ENCODE data around the gene TSPAN15.

The TSPAN15 gene

GRCh38 chr10:69466158-69466490, 14.9 kb downstream of the TSPAN15 start:
- no peak for DNase-seq (ENCODE audit: low read depth)

- DNase-seq (ENCODE audit: low read depth) = no peak
Observed at GRCh38 chr10:69466689-69467088, 15.4 kb downstream of the TSPAN15 start.

- no peak for DNase-seq (ENCODE audit: low read depth)
Observed at GRCh38 chr10:69467928-69468750, 16.9 kb downstream of the TSPAN15 start.

GRCh38 chr10:69468751-69469089, 17.5 kb downstream of the TSPAN15 start:
- no peak for DNase-seq (ENCODE audit: low read depth)

DNA sequence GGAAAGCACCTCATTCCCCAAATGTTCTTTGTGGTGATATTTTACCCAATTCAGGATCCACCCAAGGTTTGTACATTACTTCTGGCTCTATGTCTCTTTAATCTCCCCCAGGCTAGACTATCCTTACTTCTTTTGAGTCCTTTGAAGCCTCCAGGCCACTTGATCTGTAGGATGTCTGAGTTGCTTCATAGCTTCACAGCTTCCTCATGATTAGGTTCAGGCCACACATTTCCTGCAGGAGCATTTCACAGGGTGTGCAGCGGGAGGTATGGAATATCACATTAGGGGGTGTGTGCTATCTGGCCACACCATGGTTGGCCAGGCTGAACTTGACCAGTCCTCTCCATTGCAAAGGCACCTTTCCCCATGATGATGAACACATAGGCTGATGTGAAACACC, 18.7 kb downstream of the TSPAN15 start:
- DNase-seq (ENCODE audit: low read depth) = no peak

DNA sequence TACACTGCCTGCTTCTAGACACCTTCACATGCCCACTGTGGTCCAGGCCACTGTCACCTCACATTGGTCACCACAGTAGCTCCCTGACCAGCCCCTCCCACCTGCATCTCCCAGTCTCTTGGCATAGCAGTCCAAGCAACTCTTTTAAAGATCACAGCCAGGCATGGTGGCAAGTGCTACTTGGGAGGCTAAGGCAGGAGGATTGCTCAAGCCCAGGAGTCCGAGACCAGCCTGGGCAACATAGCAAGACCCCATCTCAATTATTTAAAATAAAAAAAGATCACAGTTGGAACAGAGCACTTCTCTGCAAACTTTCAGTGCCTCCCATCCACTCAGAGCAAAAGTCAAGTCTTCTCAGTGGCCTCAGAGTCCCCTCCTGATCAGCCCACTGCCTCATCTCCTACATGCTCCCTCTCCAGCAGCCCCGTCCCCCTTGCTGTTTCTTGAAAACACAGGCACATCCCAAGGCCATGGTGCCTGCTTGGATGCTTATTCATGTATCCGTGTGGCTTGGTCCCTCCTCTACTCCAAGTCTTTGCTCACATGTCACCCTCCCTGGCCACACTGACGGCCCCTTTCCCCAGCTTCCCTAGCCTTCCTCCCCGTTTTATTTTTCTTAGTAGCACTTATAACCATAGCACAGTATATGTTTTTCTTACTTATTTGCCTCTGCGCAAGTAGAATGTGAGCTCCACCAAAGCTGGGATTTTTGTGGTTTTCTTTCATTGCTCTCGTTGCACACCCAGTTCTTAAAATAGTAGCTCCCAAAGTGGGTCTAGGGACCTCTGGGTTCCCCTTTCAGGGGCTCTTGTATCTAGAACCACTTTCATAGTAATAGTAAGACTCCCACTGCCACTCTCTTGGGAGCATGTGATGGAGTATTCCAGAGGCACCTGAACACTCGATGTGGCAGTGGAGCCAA, 19.5 kb downstream of the TSPAN15 start:
- no peak for DNase-seq (ENCODE audit: low read depth)

- DNase-seq (ENCODE audit: low read depth) = no peak
Observed at GRCh38 chr10:69472142-69472541, 20.9 kb downstream of the TSPAN15 start.

DNA sequence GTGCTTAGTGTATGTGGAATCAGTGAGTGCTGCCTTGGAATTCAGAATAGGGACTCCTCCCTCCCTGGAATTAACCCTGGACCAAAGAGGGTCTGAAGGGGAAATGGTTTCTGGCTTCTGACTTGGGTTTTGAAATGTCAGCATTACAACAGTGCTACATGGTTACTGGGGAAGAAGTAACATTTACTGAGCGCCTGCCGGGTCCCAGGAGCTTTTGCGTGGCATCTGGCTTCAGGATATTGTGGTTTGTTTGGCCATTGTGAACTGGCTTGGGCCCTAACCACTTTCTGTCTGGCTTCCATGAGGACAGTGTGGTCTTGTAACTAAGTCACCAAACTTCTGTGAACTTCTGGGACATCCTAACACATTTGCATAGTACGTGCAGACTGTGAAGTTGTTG, 21.3 kb downstream of the TSPAN15 start:
- DNase-seq (ENCODE audit: low read depth) = no peak

- no peak for DNase-seq (ENCODE audit: low read depth)
Observed at GRCh38 chr10:69473304-69473990, 22.2 kb downstream of the TSPAN15 start.

DNA sequence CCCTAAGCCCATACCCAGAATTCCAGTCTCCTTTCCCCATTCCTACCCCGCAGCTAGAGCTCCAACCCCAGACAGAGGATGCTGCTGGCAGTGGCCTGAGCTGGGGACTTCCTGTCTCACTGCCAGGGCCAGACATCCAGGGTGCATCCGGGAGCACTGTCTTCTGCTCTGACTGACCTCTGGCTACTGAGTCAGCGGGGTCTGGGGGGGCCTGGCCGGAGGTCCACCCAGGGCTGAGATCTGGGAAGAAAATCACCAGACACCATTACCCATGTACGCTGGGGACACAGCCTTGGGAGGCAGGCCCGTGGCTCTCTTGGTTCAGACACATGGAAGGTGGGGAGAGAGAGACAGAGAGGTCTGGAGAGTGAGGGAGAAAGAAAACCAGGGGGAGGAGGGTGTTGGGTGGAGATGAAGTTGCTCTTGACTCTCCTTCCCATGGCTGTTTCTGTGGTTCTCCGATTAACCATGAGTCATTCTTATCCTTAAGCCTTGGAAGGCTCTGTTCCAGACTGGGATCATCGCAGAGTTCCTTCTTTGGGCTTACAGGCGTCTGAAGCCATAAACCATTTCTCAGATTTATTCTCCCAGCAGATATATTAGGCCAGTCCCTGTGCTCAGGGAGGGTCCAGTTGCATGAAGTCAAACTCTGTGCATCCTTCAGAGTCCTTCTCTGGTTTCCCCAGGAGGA, 23.6 kb downstream of the TSPAN15 start:
- DNase-seq (ENCODE audit: low read depth) = peak; percentile 88

DNA sequence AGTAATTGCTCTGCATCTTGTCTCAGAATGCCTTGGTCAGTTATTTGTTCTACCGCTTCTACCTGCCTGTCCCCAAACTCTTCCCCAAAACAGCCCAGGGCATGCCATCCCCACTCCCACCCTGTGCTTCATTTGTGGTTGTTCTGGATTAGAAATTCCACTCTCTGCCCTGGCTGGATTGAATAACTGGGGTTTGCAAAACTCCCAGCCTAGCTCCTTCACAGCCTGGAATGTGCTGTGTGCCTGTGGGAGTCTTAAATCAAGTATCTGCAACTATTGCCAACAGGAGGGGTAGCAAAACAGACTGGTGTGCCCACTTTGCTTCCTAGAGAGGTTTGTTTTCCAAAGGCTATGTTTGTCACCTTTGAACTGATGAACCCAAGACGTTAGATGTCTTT, 24.2 kb downstream of the TSPAN15 start:
- no peak for DNase-seq (ENCODE audit: low read depth)

GRCh38 chr10:69477968-69478597, 26.8 kb downstream of the TSPAN15 start:
- DNase-seq (ENCODE audit: low read depth) = no peak

DNA sequence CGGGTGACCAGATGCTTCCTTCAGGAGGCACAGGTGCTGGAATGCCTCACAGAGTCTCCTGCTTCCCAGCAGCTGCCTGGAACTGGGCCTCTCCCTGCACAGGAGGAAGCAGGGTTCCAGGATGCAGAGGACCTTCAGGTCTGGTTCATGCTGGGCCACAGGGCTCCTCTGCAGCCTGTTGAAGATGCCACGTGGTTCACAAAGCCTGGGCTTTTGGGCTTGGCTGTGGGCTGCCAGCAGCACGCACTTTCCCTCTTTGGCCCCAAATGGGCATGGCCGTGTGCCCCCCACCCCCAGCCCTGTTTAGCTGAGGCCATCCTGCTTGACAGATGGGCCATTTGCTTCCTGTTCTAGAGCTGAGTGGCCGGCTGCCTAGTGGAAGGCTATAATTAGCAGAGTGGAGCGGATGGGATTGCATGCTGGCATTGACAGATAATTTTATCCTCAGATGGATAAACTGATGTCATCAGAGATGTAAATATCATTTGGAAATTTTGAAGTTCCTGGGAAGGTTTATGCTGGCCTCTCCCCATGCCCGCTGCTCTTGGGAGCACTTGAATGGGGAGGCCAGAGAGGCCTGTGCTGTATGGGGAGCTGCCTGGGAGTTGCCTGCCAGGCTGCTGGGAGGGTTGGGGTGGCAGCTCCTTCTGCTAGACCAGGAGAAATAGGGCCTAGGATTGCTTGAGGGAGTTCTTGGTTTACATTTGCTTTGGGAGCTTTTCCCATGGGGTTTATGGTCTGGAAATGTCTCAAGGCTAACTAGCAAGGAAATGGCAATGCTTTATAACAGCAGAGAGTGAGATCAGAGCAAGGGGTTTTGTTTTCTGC, 28.2 kb downstream of the TSPAN15 start:
- DNase-seq (ENCODE audit: low read depth) = no peak

GRCh38 chr10:69480068-69480412, 28.8 kb downstream of the TSPAN15 start:
- DNase-seq (ENCODE audit: low read depth) = no peak

GRCh38 chr10:69481305-69481704, 30.0 kb downstream of the TSPAN15 start:
- no peak for DNase-seq (ENCODE audit: low read depth)

DNA sequence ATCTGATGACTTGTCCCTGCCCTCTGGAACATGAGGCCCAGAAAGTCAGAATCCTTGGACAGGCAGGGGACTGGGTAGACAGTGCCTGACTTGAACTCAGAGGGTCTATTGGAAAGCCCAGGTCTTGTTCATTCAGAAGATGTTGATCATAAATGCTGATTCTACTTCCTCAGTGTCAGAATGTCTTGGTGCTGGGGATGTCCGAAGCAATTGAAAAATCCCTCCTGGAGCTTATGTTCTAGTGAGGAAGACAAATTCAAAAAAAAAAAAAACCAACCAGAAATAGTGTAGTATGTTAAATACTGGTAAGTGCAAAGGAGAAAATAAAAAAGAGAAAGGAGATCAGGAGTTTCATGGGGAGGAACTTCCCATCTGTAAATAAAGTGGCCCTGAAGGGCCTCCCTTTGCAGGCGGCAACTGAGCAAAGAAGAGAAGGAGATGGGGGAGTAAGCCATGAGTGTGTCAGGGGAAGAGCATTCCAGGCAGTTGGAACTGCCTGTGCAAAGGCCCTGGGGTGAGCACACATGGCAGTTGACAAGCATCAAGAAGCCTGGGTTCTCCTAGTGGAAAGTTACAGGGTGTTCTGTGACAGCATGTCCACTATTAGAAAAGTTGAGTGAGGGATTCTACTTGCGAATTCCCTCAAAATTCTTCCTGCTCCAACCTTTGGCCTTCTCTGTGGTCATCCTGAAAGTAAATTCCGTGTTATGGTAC, 30.7 kb downstream of the TSPAN15 start:
- no peak for DNase-seq (ENCODE audit: low read depth)

GRCh38 chr10:69483963-69484362, 32.7 kb downstream of the TSPAN15 start:
- peak; percentile 22 for DNase-seq (ENCODE audit: low read depth)

DNA sequence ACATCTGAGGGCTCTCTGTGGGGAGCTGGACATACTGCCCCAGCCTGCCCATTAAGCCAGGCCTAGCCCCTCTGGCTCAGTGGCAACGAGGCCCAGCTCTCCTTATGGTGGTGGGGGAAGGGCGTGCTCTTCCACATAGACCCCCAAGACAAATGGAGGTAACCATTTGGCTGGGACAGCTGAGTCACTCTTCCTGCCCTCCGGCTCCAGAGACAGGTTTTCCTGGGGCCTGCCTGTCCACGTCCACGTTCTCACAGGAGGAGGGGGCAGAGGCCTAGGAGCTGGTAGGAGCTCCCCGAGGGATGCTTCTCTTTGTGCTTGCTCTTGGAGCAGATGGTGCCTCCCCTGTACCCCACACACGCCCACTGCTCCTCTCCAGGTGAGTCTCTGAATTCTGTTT, 33.5 kb downstream of the TSPAN15 start:
- no peak for DNase-seq (ENCODE audit: low read depth)

- no peak for DNase-seq (ENCODE audit: low read depth)
Observed at GRCh38 chr10:69486922-69487730, 35.9 kb downstream of the TSPAN15 start.

Measured in iris pigment epithelial cell (primary cell).